Body of pancreas (tissue), 4 donors: ENCODE results near the gene BAG3.

Experiments
- POLR2A ChIP-seq, 3 donors: fragments of 450-650 bp; IDR thresholded peaks; one replicate each; pipeline ENCODE4 v1.6.1; 2016; ENCODE audit warnings: antibody characterized with exemption in 3 of 3, mild to moderate bottlenecking in 2 of 3
- TF ChIP-seq, protein P1 (sequence below), 7 experiments: fragments of 450-650 bp in 4 of 7; fragments of 200-600 bp in 3 of 7; sonication (generic) in 3 of 7; IDR thresholded peaks; one replicate each; pipeline ENCODE4 v1.5.1; 2016 to 2019; ENCODE audit warnings: antibody characterized with exemption in 7 of 7

- TF ChIP-seq, protein P1, sequence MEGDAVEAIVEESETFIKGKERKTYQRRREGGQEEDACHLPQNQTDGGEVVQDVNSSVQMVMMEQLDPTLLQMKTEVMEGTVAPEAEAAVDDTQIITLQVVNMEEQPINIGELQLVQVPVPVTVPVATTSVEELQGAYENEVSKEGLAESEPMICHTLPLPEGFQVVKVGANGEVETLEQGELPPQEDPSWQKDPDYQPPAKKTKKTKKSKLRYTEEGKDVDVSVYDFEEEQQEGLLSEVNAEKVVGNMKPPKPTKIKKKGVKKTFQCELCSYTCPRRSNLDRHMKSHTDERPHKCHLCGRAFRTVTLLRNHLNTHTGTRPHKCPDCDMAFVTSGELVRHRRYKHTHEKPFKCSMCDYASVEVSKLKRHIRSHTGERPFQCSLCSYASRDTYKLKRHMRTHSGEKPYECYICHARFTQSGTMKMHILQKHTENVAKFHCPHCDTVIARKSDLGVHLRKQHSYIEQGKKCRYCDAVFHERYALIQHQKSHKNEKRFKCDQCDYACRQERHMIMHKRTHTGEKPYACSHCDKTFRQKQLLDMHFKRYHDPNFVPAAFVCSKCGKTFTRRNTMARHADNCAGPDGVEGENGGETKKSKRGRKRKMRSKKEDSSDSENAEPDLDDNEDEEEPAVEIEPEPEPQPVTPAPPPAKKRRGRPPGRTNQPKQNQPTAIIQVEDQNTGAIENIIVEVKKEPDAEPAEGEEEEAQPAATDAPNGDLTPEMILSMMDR (IDR thresholded peaks at IDR 0.05): no peak
- no peak for TF ChIP-seq POLR2A (IDR thresholded peaks at IDR 0.05)
Measured at GRCh38 chr10:119669331-119669730, 18.2 kb downstream of the BAG3 start.
